Activated CD8-positive, alpha-beta memory T cell treated with anti-CD3 and anti-CD28 coated beads for 1 hour (primary cell): ENCODE results near the gene MTHFSD.

Source experiments
- DNase-seq, 2 donors: peaks; one replicate each; pipeline ENCODE4 v3.0.0-alpha.2; 2020; ENCODE audit warnings: low read depth in 1 of 2; ENCODE audit errors: extremely low read depth in 1 of 2

MTHFSD gene

DNA sequence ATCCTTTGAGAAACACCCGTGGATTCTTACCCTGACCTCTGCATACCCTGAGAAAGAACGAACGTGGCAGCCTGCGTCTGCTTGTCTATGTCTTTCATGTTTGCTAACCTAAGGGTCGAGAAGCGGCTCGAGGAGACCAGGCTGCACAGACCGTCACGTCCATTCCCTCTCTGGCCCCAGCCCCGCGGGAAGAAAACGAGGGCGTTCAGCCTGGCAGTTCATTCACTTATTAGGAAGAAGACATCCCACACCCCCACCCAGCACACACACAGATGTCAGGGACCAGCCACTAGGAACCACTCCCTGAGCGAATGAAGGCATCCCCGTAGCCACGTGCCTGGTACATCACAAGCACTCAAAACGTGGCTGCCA, 655 bp upstream of the MTHFSD start:
- DNase-seq, result no peak

DNA sequence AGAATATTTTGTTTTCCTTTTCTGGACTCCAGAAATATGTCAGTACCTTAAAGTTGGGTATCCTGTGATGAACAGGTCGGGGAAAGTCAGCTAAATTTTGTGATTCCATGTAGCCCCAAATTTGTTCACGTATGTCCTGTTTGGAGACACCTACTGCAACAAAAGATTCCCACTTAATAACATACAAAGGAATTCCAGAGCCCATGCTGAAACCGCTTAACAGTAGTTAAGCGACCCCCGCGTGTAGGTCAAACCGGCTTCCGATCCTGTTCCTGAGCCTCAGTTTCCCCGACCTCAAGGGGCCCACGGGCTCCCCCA, 477 bp downstream of the MTHFSD start:
- no peak for DNase-seq

DNA sequence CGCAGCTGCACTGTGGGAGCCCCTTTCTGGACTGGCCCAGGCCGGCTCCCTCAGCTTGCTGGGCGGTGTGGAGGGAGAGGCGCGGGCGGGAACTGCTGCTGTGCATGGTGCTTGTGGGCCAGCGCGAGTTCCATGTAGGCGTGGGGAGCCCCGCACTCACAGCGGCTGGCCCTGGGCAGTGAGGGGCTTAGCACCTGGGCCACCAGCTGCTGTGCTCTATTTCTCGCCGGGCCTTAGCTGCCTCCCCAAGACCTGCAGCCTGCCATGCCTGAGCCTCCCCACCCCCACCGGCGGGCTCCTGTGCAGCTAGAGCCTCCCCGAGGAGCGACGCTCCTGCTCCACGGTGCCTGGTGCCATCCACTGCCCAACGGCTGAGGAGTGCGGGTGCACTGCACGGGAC, 1.7 kb downstream of the MTHFSD start:
- DNase-seq, result no peak

DNA sequence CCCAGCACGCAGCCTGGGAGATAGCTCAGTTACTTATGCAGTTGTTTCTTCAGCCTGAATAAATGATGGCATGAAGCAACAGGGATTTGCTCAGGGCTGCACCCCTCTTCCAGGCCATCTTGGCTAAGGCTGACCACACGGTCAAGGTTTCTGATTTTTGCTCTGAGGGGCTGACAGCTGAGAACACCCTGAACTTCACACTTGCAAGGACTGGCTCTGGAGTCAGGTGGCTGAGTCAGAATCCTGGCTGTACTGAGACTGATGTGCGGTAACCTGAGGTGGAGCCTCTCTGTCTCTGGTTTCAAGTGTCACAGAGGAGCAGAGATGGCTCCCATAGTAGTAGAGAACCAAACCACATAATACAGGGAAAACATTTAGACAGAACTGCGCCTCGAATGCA, 4.8 kb downstream of the MTHFSD start:
- no peak for DNase-seq

DNA sequence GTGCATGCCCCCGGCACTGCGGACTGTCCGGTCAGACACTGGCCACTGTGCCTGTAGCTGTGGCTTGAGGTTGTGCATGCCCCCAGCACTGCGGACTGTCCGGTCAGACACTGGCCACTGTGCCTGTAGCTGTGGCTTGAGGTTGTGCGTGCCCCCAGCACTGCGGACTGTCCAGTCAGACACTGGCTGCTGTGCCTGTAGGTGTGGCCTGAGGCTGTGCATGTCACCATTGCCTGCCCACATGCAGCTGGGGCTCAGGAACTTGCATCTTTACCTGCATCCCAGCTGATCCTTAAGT, 5.2 kb downstream of the MTHFSD start:
- no peak for DNase-seq

DNA sequence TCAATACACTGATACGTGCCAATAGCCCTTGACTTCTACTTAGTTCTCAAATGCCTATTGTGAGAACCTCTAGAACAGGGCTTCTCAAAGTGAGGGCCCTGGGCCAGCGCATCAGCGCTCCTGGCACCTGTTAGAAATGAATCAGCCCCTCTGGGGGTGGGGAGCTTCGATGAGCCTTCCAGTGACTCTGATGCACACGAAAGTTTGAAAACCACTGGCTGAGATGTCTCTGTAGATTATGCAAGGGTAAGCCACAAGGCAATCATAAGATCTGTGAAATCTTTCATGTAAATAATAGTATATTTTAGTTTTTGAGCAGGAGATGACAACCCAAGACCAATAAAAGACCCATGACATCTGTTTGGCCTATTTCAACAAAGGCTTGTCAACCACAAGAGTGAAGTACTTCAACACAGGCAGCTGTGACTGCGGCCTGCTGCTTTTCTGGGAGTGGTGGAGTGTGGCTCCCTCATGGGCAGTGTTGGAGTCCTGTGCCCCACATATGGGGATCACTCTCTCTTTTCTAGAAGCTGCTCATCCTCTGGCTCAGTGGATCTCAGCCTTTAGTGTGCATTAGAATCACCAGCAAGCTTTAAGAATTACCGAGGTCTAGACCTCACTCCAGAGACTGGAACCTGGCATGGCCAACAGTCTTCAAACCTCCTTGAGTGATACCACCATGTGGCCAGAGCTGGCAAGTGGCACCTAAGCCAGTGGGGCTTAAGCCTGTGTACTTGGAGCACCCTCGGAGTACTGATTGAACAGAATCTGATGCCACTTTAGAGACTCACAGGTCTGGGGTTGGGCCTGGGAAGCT, 5.8 kb downstream of the MTHFSD start:
- DNase-seq, result peak in 1 of 2 donors; percentile 6

DNA sequence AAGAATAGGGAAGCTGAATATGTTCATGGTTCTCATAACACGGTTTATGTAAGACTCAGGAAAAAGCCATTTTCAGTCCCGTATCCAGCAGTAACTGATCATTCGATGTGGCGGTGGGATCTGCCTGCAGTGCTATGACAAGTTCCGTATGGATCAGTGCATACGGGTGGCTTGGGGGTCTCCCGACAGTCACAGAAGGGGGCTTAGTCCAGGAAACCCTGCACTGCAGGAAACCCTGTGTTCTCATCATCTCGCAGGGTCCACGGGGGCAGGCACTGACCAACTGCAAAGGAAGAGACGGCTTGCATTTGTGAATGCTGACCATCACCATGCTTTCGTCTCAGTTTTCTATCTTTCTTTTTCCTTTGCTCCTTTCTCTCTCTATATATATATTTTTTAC, 7.7 kb downstream of the MTHFSD start:
- no peak for DNase-seq

DNA sequence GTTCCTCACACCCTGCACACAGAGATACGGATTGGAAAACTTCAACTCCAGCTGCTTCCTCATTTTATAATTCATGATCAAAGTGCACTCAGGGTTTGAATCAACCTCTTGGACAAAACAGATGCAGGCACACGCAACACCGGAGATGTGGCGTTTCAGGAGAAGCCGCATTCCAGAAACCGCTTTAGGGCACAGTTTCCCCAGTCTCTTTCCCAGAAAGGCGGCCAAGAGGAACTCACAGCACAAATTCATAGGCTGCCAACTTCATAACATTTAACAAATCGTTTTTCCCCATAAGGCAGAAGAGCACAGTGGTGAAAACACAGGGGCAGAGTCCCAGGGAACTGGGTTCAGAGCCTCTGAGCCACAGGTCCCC, 8.4 kb downstream of the MTHFSD start:
- no peak for DNase-seq

DNA sequence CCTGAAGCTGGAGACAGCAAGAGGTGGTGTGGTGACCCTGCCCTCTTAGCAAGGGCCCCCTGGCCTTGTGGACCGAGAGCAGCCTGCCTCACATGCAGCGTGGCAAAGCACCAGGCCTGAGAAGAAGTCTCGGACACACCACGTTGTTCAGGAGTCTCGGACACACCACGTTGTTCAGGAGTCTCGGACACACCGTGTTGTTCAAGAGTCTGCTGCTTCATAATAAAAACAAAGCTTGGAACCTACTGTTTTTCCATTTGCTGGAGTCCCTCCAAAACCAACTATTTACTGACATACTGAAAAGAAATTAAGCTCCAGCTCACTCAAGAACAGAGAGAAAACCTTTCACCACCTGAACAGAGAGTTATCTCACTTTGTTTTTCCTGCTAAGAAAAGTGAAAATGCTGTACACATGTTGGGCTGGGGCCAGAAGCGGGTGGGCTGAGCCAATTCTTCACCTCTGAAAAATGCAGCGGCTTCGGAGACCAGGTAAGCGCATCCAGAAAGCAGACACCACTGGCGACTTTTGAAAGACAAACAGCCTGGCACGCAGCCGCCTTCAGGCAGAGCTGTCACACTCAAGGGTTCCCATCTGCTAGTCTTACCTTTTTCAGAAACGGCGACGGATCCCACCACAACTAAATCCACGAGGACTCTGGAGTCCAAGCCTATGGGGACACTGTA, 8.9 kb downstream of the MTHFSD start:
- no peak for DNase-seq

DNA sequence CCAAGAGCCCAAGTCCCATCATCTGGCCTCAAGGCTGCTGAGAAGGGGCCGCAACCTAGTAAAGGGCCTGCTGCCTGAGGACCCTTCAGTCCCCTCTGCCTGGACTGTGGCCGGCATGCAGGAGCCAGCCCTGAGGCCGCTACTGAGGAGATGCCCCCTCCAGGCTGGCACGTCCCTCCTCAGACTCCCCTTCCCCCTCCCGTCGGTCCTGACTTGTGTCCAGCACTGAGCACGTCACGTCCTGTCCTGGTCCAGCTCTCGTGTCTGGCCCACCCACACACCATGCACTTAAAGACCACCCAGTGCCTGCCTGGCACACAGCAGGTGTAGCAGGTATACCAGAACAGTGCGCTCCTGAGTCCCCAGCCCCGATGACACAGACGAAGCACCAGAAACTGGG, 9.6 kb downstream of the MTHFSD start:
- no peak for DNase-seq

DNA sequence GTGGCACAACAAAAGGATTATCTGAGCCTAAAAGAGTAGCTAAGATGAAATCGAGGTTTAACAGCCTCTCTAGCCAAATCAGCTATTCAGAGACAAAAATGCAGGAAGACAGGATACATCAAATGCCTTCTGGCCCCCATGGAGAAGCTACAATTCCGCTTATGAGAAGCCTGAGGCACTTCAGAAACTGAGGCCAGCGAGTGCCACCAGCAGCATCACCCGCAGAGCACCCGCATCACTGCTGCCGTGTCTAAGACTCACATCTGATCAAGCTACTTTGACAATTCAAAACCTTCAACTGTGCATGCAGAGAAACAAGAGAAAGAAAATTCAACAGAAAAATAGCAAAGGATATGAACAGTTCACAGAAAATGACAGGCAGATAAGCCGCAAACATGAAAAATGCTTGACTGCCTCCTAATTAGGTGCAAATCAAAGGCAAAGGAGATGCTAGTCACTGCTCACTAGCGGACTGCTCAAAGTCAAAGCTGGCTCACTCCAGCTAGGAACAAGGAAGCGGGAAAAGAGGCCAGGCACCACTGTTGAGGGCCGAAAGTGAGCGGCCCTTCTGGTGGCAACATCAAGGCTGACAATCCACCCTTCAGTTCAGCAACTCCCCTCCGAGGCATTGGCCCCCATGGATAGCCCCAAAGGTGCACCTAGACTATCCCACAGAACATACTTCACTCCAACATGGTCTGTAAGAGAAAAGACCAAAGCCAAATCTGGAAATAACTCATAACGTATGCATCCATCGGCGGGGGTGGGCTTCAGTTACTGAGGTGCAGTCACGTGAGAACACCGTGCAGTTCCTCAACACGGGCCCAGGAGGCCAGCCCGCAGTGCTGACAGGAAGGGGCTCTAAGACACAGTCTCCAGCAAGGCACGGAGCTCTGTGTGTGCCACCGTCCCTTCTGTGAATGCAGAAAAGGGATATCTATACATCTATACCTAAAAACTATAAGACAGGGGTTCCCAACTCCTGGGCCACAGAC, 12.0 kb downstream of the MTHFSD start:
- DNase-seq, result no peak

DNA sequence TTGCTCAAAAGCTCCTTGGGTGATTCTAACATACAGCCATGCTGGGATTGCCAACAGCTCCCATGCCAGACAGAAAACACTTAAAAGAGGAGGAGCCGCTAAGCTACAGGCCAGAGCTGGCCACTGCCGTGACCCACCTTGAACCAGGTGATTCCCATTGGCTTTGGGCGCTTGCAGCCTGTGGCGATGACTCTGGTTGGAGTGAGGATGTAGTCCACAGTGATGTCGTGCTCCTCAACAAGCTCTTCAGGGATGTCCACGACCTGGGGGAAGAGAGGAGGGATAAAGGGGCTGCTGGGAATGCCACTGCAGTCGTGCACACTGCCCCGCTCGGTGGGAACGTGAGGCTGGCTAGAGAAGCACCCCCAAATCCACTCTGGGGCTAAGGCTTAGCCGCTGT, 13.5 kb downstream of the MTHFSD start:
- no peak for DNase-seq

DNA sequence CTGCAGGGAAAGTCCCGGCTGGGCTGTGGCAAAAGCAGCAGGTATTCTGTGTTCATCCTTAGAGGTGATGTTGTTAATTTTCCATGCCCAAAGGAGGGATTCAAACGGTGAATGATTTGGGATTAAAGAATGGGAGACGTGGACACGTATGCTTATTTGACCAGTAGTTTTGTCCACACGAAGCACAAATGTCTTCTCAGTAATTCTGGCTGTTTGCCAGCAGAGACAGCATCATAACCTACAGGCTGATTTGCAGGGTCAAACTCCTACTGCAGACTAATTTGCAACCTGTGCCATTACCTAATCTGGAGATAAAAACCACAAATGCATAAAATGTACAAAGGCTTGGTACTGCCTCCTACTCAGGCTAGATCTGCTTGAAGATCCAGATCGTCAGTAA, 14.1 kb downstream of the MTHFSD start:
- DNase-seq, result no peak

DNA sequence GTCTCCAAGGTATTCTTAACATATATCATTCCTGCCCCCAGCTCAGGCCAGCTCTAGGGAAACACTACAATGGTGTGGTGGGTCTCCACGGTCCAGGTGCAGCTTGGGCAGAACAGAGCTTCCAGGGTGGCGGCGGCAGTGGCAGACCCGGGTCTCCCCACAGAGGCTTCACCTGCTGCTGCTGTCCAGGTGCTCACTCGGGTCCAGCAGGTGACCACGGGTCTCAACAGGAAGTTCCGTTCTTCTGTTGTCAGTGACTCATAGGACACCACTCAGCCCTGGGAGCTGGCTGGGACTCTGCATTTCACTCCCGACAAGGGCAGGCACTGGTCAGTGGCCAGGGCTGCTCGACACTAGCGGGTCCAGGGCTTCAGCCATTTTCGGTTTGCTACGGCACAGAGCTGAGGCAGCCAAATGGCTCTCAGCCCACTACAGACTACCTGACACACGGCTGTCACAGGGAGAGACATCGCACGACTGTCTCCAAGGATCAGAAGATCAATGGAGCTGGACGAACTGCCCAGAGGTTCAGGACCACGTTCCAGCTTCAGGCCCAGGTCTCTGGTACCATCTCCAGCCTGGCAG, 16.7 kb downstream of the MTHFSD start:
- DNase-seq, result no peak

DNA sequence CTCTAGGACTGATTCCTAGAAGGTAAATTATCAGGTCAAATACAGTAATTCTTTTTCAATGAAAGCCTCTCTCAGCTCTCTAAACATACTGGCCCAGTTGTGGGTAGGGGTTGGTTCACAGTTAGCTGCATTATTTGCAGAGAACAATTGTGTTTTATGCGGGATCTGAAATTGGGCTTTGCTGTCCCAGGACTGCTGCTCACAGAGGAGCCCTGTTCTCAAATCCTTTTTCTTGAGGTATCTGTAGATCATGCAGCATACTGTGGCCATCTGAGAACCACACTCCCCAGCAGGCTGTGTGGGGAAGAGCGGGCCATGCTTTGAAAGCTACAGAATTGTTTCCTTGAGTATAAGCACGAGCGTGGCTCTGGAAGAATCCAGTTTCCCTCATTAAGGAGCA, 17.5 kb downstream of the MTHFSD start:
- DNase-seq, result no peak

DNA sequence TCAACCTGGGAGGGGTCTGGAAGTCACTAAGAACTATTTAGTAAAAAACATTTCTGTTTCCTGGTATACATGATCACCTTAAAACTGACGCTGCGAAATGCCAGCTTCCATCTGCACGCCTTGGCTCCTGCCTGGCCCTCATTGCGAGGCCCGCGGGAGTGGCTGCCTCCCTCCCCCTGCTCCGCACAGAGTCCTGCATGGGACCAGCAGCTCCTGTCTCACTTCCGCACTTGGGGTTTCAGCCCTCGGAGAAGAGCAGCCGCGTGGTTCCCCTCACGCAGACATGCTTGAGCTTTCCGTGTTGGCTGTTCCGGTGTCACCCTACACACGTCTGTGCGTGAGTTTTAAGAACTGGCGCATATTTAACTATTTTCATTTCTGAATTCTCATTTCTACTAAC, 18.4 kb downstream of the MTHFSD start:
- no peak for DNase-seq

DNA sequence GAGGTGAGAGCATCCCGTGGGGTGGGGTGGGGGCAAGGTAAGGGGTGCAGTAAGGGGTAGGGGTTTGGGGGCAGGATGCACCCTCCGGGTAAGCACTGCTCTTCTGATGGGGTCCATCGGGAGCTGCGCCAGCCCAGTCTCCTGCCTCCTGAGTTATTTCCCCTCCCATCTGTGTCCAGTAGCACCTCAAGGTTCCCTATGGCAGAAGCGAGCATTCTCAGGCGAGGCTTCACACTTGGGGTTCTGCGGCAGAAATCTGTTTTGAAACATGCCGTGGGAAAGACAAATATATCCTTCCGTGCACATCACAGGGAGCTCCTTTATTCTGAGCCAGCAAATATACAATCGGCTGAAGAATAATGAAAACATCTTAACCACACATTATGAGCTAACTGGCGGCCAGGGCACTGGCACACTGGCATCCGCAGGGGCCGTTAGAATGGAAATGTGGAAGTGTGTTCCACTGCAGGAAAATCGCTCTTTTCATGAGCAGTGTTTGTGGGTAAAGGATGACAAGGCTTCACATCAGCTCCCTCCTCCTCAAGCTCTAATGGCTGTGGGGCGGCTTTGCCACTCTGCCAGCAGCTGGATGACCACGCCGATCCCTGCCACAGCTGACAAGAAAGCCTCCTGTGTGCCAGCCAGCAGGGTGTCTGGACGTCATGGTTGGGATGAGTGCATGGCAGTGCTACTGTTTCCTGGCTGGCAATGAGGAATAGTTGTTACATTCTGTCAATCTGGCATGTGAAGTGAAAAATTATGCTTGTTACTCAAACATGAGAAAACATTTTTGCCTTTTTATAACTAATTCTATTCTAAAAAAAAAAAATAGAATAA, 20.0 kb downstream of the MTHFSD start:
- DNase-seq, result no peak

DNA sequence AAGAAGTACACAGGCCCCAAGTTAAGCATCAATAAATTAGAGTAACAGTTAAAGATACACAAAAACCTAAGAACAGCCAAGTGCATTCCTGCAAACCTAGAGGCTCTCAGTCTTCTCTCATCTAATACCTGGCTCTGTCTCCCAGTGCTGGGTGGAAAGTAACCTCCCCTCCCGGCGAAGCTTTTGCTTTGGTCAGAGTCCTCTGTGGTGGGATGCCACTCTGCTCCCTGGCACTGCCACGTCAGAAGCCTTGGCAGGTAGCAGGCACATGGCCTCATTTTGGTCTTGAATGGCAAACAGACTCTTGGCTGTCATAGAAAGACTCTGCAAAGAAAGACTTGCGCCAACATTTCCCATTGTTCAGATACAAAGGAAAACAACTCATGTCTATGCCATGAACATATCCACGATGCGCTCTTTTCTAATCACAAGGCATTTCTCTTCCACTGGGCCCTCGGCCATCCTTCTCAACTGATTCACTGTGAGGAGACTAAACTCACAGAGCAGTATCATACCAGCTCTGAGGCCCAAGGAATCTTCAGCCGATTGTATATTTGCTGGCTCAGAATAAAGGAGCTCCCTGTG, 21.2 kb downstream of the MTHFSD start:
- no peak for DNase-seq

DNA sequence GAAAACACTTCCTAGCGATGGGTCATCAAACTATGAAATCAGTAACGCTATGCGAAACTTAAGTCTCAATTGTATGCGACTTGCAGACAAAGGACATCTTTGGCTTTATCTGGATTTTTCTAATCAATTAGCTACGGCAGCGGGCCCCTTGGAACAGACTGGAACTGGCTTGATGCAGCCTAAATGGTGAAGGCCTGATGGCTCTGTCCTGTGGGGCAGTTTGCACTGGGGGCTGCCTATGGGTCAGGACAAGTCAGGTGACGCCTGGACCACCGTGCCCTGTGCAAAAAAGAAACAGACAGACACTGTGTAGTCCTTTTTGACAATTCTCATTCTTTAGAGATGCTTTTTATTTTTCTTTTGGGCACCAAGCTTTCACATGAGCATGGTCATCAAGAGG, 22.0 kb downstream of the MTHFSD start:
- no peak for DNase-seq

DNA sequence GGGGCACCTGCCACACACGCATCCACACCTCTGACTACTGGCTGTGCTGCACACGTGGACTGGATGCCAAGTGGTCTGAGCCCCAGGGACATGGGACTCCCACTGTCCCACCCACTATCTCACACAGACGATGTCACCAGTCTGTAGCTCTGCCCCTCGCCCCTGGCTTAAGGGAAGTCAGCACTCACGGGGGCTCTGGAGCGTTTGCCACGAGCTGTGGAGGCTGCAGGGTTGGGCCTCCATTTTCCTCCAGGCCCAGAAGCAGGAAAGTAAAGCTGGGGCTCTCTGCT, 22.6 kb downstream of the MTHFSD start:
- DNase-seq, result no peak
